B cell (primary cell): ENCODE measurements around the gene GGT7. TPM values are rescaled to one million over a fixed set of nuclear protein-coding genes. Genes with fewer than 3 reads are reported as not detected.

ENCODE experiments used
- ATAC-seq: fragments of 200-7000 bp; cut with Tn5 transposase; one replicate; pipeline ENCODE4 v1.10.0; 2021; ENCODE audit warnings: low read depth, mild to moderate bottlenecking, moderate number of reproducible peaks, moderate library complexity
- CTCF ChIA-PET: fragments of 350-600 bp; sonication (Branson Sonifier 250); formaldehyde crosslinking; loops from one replicate; lab custom pipeline; 2021; ENCODE audit warnings: antibody characterized with exemption, inconsistent platforms; lab: Charles Lee
- POLR2A ChIA-PET: fragments of 350-600 bp; sonication (Branson Sonifier 250); formaldehyde crosslinking; loops from one replicate; lab custom pipeline; 2021; ENCODE audit warnings: antibody characterized with exemption; lab: Charles Lee
- DNase-seq: peaks from one replicate; pipeline ENCODE4 v3.0.0; 2013
- H2AFZ ChIP-seq: 2 replicates; pipeline ENCODE4 v1.6.1; 2012; ENCODE audit warnings: mild to moderate bottlenecking, low read depth, low read length; ENCODE audit not compliant: insufficient read depth, poor library complexity, severe bottlenecking
- H3K27ac ChIP-seq, 2 donors: 1 replicate in 1 of 2; 2 replicates in 1 of 2; pipeline ENCODE4 v1.5.1; 2012 to 2013; ENCODE audit warnings: low read length in 2 of 2, mild to moderate bottlenecking in 2 of 2, moderate library complexity in 1 of 2
- H3K27me3 ChIP-seq, 4 experiments: fragments of 200-600 bp in 1 of 4; sonication (generic) in 1 of 4; replicated peaks in 1 of 4; 1 replicate in 2 of 4; 2 replicates in 2 of 4; pipeline versions ENCODE4 v1.6.1 to v1.7.0; 2013 to 2016; ENCODE audit warnings: low read length in 3 of 4, mild to moderate bottlenecking in 2 of 4, mixed read lengths in 1 of 4, moderate library complexity in 1 of 4; ENCODE audit not compliant: insufficient read depth in 4 of 4, control insufficient read depth in 3 of 4; ENCODE audit errors: control extremely low read depth in 1 of 4
- H3K36me3 ChIP-seq, 2 experiments: replicated peaks in 1 of 2; 1 replicate in 1 of 2; 2 replicates in 1 of 2; pipeline versions ENCODE4 v1.6.1 to v1.7.1; 2013; ENCODE audit warnings: low read length in 1 of 2; ENCODE audit not compliant: insufficient read depth in 2 of 2, control insufficient read depth in 1 of 2; ENCODE audit errors: control extremely low read depth in 1 of 2, extremely low read depth in 1 of 2
- H3K4me1 ChIP-seq, 2 donors: fragments of 200-600 bp in 1 of 2; sonication (generic) in 1 of 2; 1 replicate in 1 of 2; 2 replicates in 1 of 2; pipeline versions ENCODE4 v1.5.1 to v1.6.1; 2013 to 2017; ENCODE audit warnings: low read length in 2 of 2; ENCODE audit not compliant: control insufficient read depth in 2 of 2, insufficient read depth in 2 of 2
- H3K4me2 ChIP-seq: replicated peaks from 2 replicates; pipeline ENCODE3; 2012; ENCODE audit warnings: mild to moderate bottlenecking, low read depth, low read length; ENCODE audit not compliant: poor library complexity, severe bottlenecking
- H3K4me3 ChIP-seq, 5 experiments: fragments of 200-600 bp in 1 of 5; sonication (generic) in 1 of 5; 1 replicate in 3 of 5; 2 replicates in 2 of 5; pipeline versions ENCODE4 v1.5.1 to v1.7.0; 2011 to 2016; ENCODE audit warnings: low read length in 4 of 5, mild to moderate bottlenecking in 4 of 5, low read depth in 2 of 5, control low read depth in 1 of 5, moderate library complexity in 1 of 5; ENCODE audit not compliant: insufficient read depth in 1 of 5; ENCODE audit errors: control extremely low read depth in 1 of 5, extremely low read depth in 1 of 5
- H3K79me2 ChIP-seq: fragments of 200-600 bp; sonication (generic); one replicate; pipeline ENCODE4 v1.6.0; 2016; ENCODE audit warnings: low read length; ENCODE audit not compliant: control insufficient read depth, insufficient read depth
- H3K9ac ChIP-seq: fragments of 200-600 bp; sonication (generic); 2 replicates; pipeline ENCODE4 v1.6.1; 2017; ENCODE audit warnings: mild to moderate bottlenecking, low read length, moderate library complexity
- H3K9me3 ChIP-seq, 3 donors: one replicate each; pipeline versions ENCODE4 v1.6.1 to v1.7.1; 2013; ENCODE audit warnings: low read length in 2 of 3; ENCODE audit not compliant: control insufficient read depth in 2 of 3, insufficient read depth in 1 of 3; ENCODE audit errors: control extremely low read depth in 1 of 3
- H4K20me1 ChIP-seq: 2 replicates; pipeline ENCODE4 v1.6.0; 2012; ENCODE audit warnings: mild to moderate bottlenecking, low read length; ENCODE audit not compliant: insufficient read depth, control insufficient read depth, poor library complexity, severe bottlenecking
- H3K27ac Mint-ChIP-seq: one replicate; pipeline ENCODE4 v1.8.0; 2021; ENCODE audit warnings: mixed read lengths
- H3K27me3 Mint-ChIP-seq: one replicate; pipeline ENCODE4 v1.8.0; 2021; ENCODE audit warnings: mixed read lengths
- H3K4me1 Mint-ChIP-seq: one replicate; pipeline ENCODE4 v1.8.0; 2021; ENCODE audit warnings: mixed read lengths
- H3K4me3 Mint-ChIP-seq: one replicate; pipeline ENCODE4 v1.8.0; 2021; ENCODE audit warnings: mixed read lengths
- H3K9me3 Mint-ChIP-seq: one replicate; pipeline ENCODE4 v1.8.0; 2022; ENCODE audit warnings: mixed read lengths; ENCODE audit not compliant: insufficient read depth
- CTCF ChIP-seq: fragments of 200-600 bp; IDR thresholded peaks from one replicate; pipeline ENCODE4 v1.8.0; 2022; ENCODE audit warnings: antibody characterized with exemption, mild to moderate bottlenecking
- EZH2 ChIP-seq: IDR thresholded peaks from 2 replicates; pipeline ENCODE4 v1.6.1; 2012; ENCODE audit warnings: borderline replicate concordance, low read depth, mild to moderate bottlenecking, moderate library complexity, low read length; ENCODE audit not compliant: insufficient read depth, poor library complexity, severe bottlenecking
- WGBS: methylation state at CpG from one replicate; pipeline ENCODE4 v1.1.5; 2013; ENCODE audit warnings: missing lambda C conversion rate; ENCODE audit not compliant: insufficient coverage; 5-methylcytosine and 5-hydroxymethylcytosine counted together
- intact Hi-C: fragments of 100-400 bp; cut with micrococcal nuclease; formaldehyde crosslinking; loops from one replicate; pipeline ENCODE4 v1.10.0; 2022
- polyA plus RNA-seq: library from polyadenylated mRNA; depleted of rRNA; stranded (reverse); fragments of >200 nt; gene quantifications from 2 replicates; pipeline ENCODE4 v1.2.3, GENCODE V29; 2012
- total RNA-seq, 2 donors: library from RNA; stranded (reverse); fragments of 120-200 nt in 1 of 2; gene quantifications; 1 replicate in 1 of 2; 2 replicates in 1 of 2; pipeline versions ENCODE4 v1.2.3 to v1.2.4, GENCODE V29; 2013 to 2022

The GGT7 gene
- total and polyA plus RNA-seq, 2 donors (not counting 1 experiment from before 2014, with no cell fraction given): 28.6 to 31.9 TPM

- Histone ChIP-seq H3K36me3 (no peaks in the 10 kb centered on the region), H3K27ac (peak overlapping the region in 1 of 2 donors; percentile 34), H3K79me2 (peaks cover 12% of the 10 kb centered on the region), H3K27me3 (no peaks in the 10 kb centered on the region), H3K4me1 (peaks cover 33 to 39% of the 10 kb centered on the region in 2 donors), H2AFZ (peak overlapping the region; percentile 96), H3K9me3 (no peaks in the 10 kb centered on the region), H3K4me2 (peak overlapping the region; percentile 95), H3K9ac (peak overlapping the region; percentile 71), H3K4me3 (peak overlapping the region in 4 of 5 experiments; percentile 56 to 82 (median 60)), H4K20me1 (no peaks in the 10 kb centered on the region)
- WGBS: 78% methylated on average over 6 of the region's 10 CpGs
- ATAC-seq: no peak
- H3K9me3 Mint-ChIP-seq: no peaks in the 10 kb centered on the region
- TF ChIP-seq CTCF (no peak), EZH2 (no peak)
- H3K27me3 Mint-ChIP-seq: no peaks in the 10 kb centered on the region
- intact Hi-C loops: loop anchor here (1.0 to 2.0 kb wide), 4 partner anchors 47 to 313 kb away; partner anchors contain the start of genes GSS, MAP1LC3A, MYH7B and NCOA6
- POLR2A ChIA-PET: no interaction called here
- peaks cover 55% of the 10 kb centered on the region for H3K4me1 Mint-ChIP-seq
- H3K4me3 Mint-ChIP-seq: peak overlapping the region; percentile 92
- peak overlapping the region; percentile 80 for H3K27ac Mint-ChIP-seq
- DNase-seq: peak; percentile 13
- CTCF ChIA-PET: interaction anchor here (0.6 to 1.9 kb wide), 7 partner anchors 23 to 528 kb away, joined by 3 to 5 read pairs (median 3); partner anchors contain the start of genes GSS, MYH7B and TRPC4AP
Measured at GRCh38 chr20:34871966-34872621, 562 bp downstream of the GGT7 start.

DNA sequence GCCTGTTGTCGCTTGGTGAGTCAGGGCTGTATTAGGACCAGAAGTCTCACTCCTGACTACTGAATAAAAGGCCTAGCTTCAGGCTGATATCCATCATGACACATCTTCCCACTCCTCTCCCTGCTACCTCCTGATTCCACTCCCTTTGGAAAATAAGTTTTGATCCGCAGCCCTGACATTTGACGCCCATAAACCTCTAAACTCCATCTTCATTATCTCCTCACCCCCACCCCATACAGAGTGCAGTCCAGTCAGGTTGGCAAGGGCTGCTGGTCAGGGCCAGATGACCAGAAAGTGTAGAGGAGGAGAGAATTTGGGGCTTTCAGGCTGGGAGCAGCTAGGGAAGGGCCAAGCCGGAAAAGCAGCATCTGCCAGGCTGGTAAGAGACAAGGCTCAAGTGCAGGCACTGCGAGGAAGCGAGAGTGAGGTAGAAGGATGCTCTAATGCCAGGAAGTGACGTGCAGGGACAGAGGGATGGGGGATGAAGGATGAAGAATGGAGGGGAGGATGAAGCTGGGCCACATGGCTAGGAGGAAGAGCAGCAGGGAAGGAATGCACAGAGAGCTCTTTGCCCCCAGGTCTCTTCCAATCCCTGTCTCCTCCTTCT is 1.2 kb downstream of the GGT7 start:
- H3K9me3 Mint-ChIP-seq: no peaks in the 10 kb centered on the region
- ChIA-PET CTCF (interaction anchor here (1.1 to 1.9 kb wide), 2 partner anchors 41 to 223 kb away, joined by 3 to 5 read pairs; no protein-coding TSS in a partner anchor), POLR2A (no interaction called here)
- peak overlapping the region; percentile 27 for H3K27ac Mint-ChIP-seq
- no peak overlapping the region for H3K4me3 ChIP-seq
- H3K79me2 ChIP-seq: peaks cover 9% of the 10 kb centered on the region
- TF ChIP-seq EZH2: no peak
- no peak for TF ChIP-seq CTCF
- peak overlapping the region; percentile 95 for H3K4me2 ChIP-seq
- H3K27ac ChIP-seq: no peak overlapping the region
- no peaks in the 10 kb centered on the region for H3K27me3 ChIP-seq
- no peak overlapping the region for H2AFZ ChIP-seq
- 97% methylated on average over 4 of the region's 7 CpGs for WGBS
- peaks cover 51% of the 10 kb centered on the region for H3K4me1 Mint-ChIP-seq
- H3K9ac ChIP-seq: no peak overlapping the region
- peak overlapping the region; percentile 92 for H3K4me3 Mint-ChIP-seq
- DNase-seq: no peak
- intact Hi-C loops: no loop called here
- no peak for ATAC-seq
- H3K4me1 ChIP-seq: peaks cover 29 to 34% of the 10 kb centered on the region in 2 donors
- no peaks in the 10 kb centered on the region for H3K27me3 Mint-ChIP-seq
- H3K36me3 ChIP-seq: no peaks in the 10 kb centered on the region
- no peaks in the 10 kb centered on the region for H3K9me3 ChIP-seq
- no peaks in the 10 kb centered on the region for H4K20me1 ChIP-seq
